Gastrocnemius medialis (tissue), 4 donors: ENCODE measurements around the gene BCL2L12. TPM values are rescaled to one million over a fixed set of nuclear protein-coding genes. Genes with fewer than 3 reads are reported as not detected.
"Not testable (repeated sequence)": the region's sequence is repeated elsewhere in the genome, so short reads cannot be mapped to it uniquely, and the experiment has no call there.

Experiments used
- ATAC-seq, 2 donors: fragments of 150-250 bp; one replicate each; pipeline ENCODE4 v1.9.1; 2016
- DNase-seq, 2 donors: peaks; one replicate each; pipeline ENCODE4 v3.0.0-alpha.2; 2019
- H3K27ac ChIP-seq, 4 donors: fragments of 200-600 bp; sonication (generic); 1 replicate in 1 of 4; 2 replicates in 3 of 4; pipeline ENCODE4 v1.5.1; 2016 to 2018; ENCODE audit warnings: mild to moderate bottlenecking in 2 of 4, moderate library complexity in 1 of 4
- H3K27me3 ChIP-seq, 3 donors: fragments of 200-600 bp; sonication (generic) in 2 of 3; 1 replicate in 1 of 3; 2 replicates in 2 of 3; pipeline versions ENCODE4 v1.5.1 to v1.6.0; 2016 to 2019; ENCODE audit warnings: mild to moderate bottlenecking in 1 of 3, moderate library complexity in 1 of 3
- H3K36me3 ChIP-seq, 2 donors: fragments of 200-600 bp; sonication (generic) in 1 of 2; one replicate each; pipeline ENCODE4 v1.5.1; 2017 to 2018
- H3K4me1 ChIP-seq, 2 donors: fragments of 200-600 bp; sonication (generic) in 1 of 2; one replicate each; pipeline ENCODE4 v1.5.1; 2016 to 2017; ENCODE audit warnings: mild to moderate bottlenecking in 2 of 2
- H3K4me3 ChIP-seq, 4 donors: fragments of 200-600 bp; sonication (generic) in 3 of 4; 1 replicate in 1 of 4; 2 replicates in 3 of 4; pipeline ENCODE4 v1.5.1; 2016 to 2019; ENCODE audit warnings: mild to moderate bottlenecking in 2 of 4
- H3K9me3 ChIP-seq, 3 donors: fragments of 200-600 bp; sonication (generic) in 2 of 3; 1 replicate in 1 of 3; 2 replicates in 2 of 3; pipeline ENCODE4 v1.5.1; 2016 to 2019
- POLR2A ChIP-seq, 2 donors: fragments of 450-650 bp; IDR thresholded peaks; one replicate each; pipeline ENCODE4 v1.6.1; 2017; ENCODE audit warnings: antibody characterized with exemption in 2 of 2, mild to moderate bottlenecking in 2 of 2, moderate library complexity in 2 of 2
- in situ Hi-C, 4 donors: fragments of 200-750 bp; cut with MboI; loops; one replicate each; pipeline versions ENCODE4 v1.15.0 to v1.8.0; 2017; ENCODE audit warnings: low sequenced_read_pairs in 4 of 4
- intact Hi-C: fragments of 100-400 bp; cut with DNase I; formaldehyde crosslinking; loops from one replicate; pipeline ENCODE4 v1.15.1; 2023; ENCODE audit warnings: low total_unique reads
- total RNA-seq, 4 donors: library from RNA; depleted of rRNA; stranded (reverse); fragments of >200 nt; gene quantifications; one replicate each; pipeline versions ENCODE4 v1.1.0 to v1.2.3, GENCODE V29; 2016
- TF ChIP-seq, protein P1 (sequence below), 5 experiments: fragments of 450-650 bp in 3 of 5; fragments of 200-600 bp in 2 of 5; sonication (generic) in 2 of 5; IDR thresholded peaks in 4 of 5; conservative IDR thresholded peaks in 1 of 5; 1 replicate in 4 of 5; 2 replicates in 1 of 5; pipeline ENCODE4 v1.5.1; 2016 to 2019; ENCODE audit warnings: antibody characterized with exemption in 5 of 5, mild to moderate bottlenecking in 3 of 5, moderate library complexity in 3 of 5

BCL2L12 gene
- total RNA-seq, 4 donors from 2014 or later: 10.7 to 12.9 (median 11.8) TPM

DNA sequence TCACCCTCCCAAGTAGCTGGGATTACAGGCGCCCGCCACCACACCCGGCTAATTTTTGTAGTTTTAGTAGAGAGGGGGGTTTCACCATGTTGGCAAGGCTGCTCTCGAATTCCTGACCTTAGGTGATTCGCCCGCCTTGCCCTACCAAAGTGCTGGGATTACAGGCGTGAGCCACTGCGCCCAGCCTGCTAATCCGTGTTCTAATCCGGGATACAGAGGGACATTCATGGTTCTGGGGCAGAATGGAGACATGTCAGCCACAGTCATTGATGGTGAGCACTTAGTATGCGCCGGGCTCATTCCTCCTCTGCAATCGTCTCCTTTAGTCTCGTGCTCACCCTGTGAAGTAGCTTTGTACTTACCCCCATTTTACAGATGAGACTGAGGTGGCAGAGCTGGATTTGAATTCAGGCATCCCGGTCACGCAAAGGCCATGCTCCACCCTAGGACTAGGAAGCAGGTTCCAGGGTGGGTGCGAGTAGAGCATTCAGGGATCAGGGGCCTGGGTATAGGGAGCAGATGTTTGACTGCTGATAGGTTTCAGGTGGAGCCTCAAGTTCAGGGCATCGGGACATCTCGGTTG is 34.0 kb upstream of the BCL2L12 start:
- no peak overlapping the region for H3K4me3 ChIP-seq
- H3K4me1 ChIP-seq: peaks cover 3 to 7% of the 10 kb centered on the region in 2 donors
- H3K36me3 ChIP-seq: peaks cover 0 to 5% of the 10 kb centered on the region in 2 donors
- ATAC-seq: no peak
- intact Hi-C loops (no loop called here), in situ Hi-C loops (no loop called here)
- TF ChIP-seq, protein P1, sequence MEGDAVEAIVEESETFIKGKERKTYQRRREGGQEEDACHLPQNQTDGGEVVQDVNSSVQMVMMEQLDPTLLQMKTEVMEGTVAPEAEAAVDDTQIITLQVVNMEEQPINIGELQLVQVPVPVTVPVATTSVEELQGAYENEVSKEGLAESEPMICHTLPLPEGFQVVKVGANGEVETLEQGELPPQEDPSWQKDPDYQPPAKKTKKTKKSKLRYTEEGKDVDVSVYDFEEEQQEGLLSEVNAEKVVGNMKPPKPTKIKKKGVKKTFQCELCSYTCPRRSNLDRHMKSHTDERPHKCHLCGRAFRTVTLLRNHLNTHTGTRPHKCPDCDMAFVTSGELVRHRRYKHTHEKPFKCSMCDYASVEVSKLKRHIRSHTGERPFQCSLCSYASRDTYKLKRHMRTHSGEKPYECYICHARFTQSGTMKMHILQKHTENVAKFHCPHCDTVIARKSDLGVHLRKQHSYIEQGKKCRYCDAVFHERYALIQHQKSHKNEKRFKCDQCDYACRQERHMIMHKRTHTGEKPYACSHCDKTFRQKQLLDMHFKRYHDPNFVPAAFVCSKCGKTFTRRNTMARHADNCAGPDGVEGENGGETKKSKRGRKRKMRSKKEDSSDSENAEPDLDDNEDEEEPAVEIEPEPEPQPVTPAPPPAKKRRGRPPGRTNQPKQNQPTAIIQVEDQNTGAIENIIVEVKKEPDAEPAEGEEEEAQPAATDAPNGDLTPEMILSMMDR (IDR thresholded peaks at IDR 0.05 in 4 of 5, conservative IDR thresholded peaks at IDR 0.05 in 1 of 5): no peak
- no peak for TF ChIP-seq POLR2A (IDR thresholded peaks at IDR 0.05)
- DNase-seq: no peak
- H3K27ac ChIP-seq: no peak overlapping the region
- no peaks in the 10 kb centered on the region for H3K9me3 ChIP-seq
- no peaks in the 10 kb centered on the region for H3K27me3 ChIP-seq

DNA sequence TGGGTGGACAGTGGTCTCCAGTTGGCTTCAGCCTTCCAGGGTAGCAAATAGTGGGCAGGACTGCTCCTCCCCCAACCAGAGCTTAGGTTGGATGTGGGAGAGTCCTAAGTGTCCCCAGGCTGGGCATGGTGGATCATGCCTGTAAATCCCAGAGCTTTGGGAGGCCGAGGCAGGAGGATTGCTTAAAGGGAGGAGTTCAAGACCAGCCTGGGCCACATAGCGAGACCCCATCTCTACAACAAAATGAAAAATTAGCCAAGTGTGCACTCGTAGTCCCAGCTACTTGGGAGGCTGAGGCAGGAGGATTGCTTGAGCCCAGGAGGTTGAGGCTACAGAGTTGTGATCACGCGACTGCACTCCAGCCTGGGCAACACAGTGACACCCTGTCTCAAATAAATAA is 33.2 kb upstream of the BCL2L12 start:
- no peak for DNase-seq
- Histone ChIP-seq H3K27me3 (no peaks in the 10 kb centered on the region), H3K4me1 (peaks cover 7% of the 10 kb centered on the region in 2 donors), H3K4me3 (no peak overlapping the region), H3K9me3 (no peaks in the 10 kb centered on the region), H3K27ac (no peak overlapping the region), H3K36me3 (peaks cover 0 to 5% of the 10 kb centered on the region in 2 donors)
- ATAC-seq: no peak
- intact Hi-C loops (no loop called here), in situ Hi-C loops (no loop called here)
- TF ChIP-seq POLR2A (IDR thresholded peaks at IDR 0.05): no peak
- TF ChIP-seq, protein P1 (IDR thresholded peaks at IDR 0.05 in 4 of 5, conservative IDR thresholded peaks at IDR 0.05 in 1 of 5): no peak

- intact Hi-C loops: not testable (repeated sequence)
Measured at GRCh38 chr19:49633273-49633672, 32.5 kb upstream of the BCL2L12 start.

DNA sequence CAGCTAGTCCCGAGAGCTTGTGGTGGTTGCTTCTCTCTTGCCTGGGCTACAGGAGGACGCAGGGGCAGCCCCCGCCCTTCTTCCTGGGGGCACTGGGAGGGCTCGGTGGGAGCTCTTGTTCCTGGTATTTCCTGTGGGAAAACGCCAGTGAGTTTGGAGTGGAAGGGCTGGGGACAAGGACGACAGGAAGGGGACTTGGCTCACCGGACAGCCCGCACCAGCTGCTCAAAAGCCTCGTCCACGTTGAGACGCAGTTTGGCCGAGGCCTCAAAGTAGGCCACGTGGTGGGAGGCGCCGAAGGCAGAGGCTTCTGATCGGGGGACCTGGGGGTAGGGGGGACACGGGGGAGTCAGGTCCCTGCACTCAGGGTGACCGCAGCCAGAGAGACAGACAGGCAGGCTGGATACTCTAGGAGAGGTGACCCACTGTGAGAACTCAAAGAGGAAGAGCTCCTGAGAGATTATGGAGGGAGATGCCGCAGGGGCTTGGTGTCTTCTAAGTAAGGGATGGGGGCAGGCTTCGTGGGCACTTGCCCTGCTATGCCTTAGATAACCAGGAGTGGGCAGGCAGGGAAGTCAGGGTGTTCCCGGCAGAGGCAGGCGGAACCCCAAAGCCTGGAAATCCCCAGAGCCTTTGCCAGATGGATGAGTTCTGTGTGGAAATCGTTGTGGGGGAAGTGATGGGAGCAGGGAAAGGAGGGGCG is 30.1 kb upstream of the BCL2L12 start:
- Histone ChIP-seq H3K27ac (peak overlapping the region; percentile 3 to 39 (median 16)), H3K36me3 (peaks cover 0 to 5% of the 10 kb centered on the region in 2 donors), H3K9me3 (no peaks in the 10 kb centered on the region), H3K4me1 (peaks cover 14 to 18% of the 10 kb centered on the region in 2 donors), H3K27me3 (no peaks in the 10 kb centered on the region), H3K4me3 (no peak overlapping the region)
- in situ Hi-C loops (no loop called here), intact Hi-C loops (no loop called here)
- DNase-seq: no peak
- TF ChIP-seq POLR2A (IDR thresholded peaks at IDR 0.05): no peak
- TF ChIP-seq, protein P1 (IDR thresholded peaks at IDR 0.05 in 4 of 5, conservative IDR thresholded peaks at IDR 0.05 in 1 of 5): no peak
- no peak for ATAC-seq

More at GRCh38 chr19:49633273-49633672, 32.5 kb upstream of the BCL2L12 start:
- H3K36me3 ChIP-seq, H3K9me3 ChIP-seq, H3K27me3 ChIP-seq, H3K27ac ChIP-seq, H3K4me1 ChIP-seq, in situ Hi-C loops, ATAC-seq, DNase-seq, H3K4me3 ChIP-seq: not testable (repeated sequence)

GRCh38 chr19:49636233-49636932 is 29.4 kb upstream of the BCL2L12 start:
- in situ Hi-C loops: no loop called here
- no peak for ATAC-seq
- DNase-seq: no peak
- Histone ChIP-seq H3K27me3 (no peaks in the 10 kb centered on the region), H3K36me3 (peaks cover 0 to 5% of the 10 kb centered on the region in 2 donors), H3K9me3 (no peaks in the 10 kb centered on the region), H3K4me1 (peaks cover 10 to 15% of the 10 kb centered on the region in 2 donors), H3K4me3 (no peak overlapping the region), H3K27ac (peak overlapping the region in 1 of 4 donors; percentile 3)
- intact Hi-C loops: no loop called here
- TF ChIP-seq POLR2A (IDR thresholded peaks at IDR 0.05): no peak
- TF ChIP-seq, protein P1 (IDR thresholded peaks at IDR 0.05 in 4 of 5, conservative IDR thresholded peaks at IDR 0.05 in 1 of 5): no peak
